Measurements from ENCODE around the gene NEURL3.

DNA sequence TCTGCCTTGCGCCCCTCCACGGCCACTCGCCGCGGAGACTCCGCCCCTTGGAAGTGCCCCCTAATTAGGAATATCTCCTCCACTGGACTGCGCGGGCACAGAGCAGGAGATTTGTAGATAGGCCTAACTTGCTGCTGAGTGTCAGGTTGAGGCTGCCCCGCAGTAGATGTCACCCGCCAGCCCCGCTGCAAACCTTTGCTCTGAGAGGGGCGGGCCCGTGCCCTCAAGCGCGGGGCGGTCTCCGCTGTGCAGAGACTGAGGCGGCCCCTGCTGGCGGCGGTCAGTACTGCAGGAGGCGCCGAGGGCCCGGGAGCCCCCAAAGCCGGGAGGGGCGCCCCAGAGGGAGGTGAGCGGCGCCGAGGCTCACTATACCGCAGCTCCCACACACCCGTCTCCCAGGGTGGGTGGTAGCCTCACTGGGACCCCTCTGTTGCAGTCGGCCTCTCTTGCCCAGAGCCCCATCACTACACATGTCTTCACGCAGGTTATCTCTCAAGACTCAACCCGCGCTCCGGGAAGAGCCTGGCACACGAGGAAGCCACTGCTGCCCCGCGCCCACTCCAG, 2.9 kb upstream of the NEURL3 start:
- no peak for TF ChIP-seq POLR2A (IDR thresholded peaks at IDR 0.05; ENCODE audit: low read depth, low read length)
- no peak for TF ChIP-seq POLR2AphosphoS5 (IDR thresholded peaks at IDR 0.05; ENCODE audit: low read depth, low read length)
- TF ChIP-seq POU2F2 (IDR thresholded peaks at IDR 0.05; ENCODE audit: low read depth, low read length), result no peak
- TF ChIP-seq TAF1 (IDR thresholded peaks at IDR 0.05; ENCODE audit: low read depth, low read length), result no peak
- TF ChIP-seq SPI1 (IDR thresholded peaks at IDR 0.05; ENCODE audit: low read depth, low read length), result no peak

All from GM12891 (cell line).